SK-N-SH treated with all-trans-retinoic acid at 6 μM for 48 hours (cell line): ENCODE results near the gene PLCD4.

Experiments used
- ATAC-seq: fragments of 200-7000 bp; cut with Tn5 transposase; 3 replicates; pipeline ENCODE4 v1.9.1; 2020; ENCODE audit warnings: mild to moderate bottlenecking, moderate library complexity
- ARNTL ChIP-seq: fragments of 450-650 bp; formaldehyde crosslinking; IDR thresholded peaks from 2 replicates; pipeline ENCODE4 v1.5.0; 2020; ENCODE audit warnings: low read depth, mild to moderate bottlenecking, moderate library complexity, borderline replicate concordance
- BACH2 ChIP-seq: fragments of 250-450 bp; sonication (Bioruptor Pico); IDR thresholded peaks from 2 replicates; pipeline ENCODE4 v1.9.0; 2021; ENCODE audit warnings: mild to moderate bottlenecking, borderline replicate concordance
- CSDC2 ChIP-seq: fragments of 250-450 bp; sonication (Bioruptor Pico); IDR thresholded peaks from 2 replicates; pipeline ENCODE4 v1.5.0; 2020; ENCODE audit warnings: mild to moderate bottlenecking, moderate library complexity
- ESRRG ChIP-seq: fragments of 250-450 bp; sonication (Bioruptor Pico); IDR thresholded peaks from 2 replicates; pipeline ENCODE4 v1.6.1; 2021; ENCODE audit warnings: mild to moderate bottlenecking
- GLIS3 ChIP-seq: fragments of 250-450 bp; sonication (Bioruptor Pico); IDR thresholded peaks from 2 replicates; pipeline ENCODE4 v1.5.0; 2020; ENCODE audit warnings: mild to moderate bottlenecking, moderate library complexity
- ISL1 ChIP-seq: fragments of 250-450 bp; sonication (Bioruptor Pico); IDR thresholded peaks from 2 replicates; pipeline ENCODE4 v2.1.2; 2022; ENCODE audit warnings: mild to moderate bottlenecking, moderate library complexity
- OSR1 ChIP-seq: fragments of 250-450 bp; sonication (Bioruptor Pico); IDR thresholded peaks from 2 replicates; pipeline ENCODE4 v1.8.0; 2022; ENCODE audit warnings: moderate library complexity, mild to moderate bottlenecking, inconsistent platforms
- PPARA ChIP-seq: fragments of 250-450 bp; sonication (Bioruptor Pico); IDR thresholded peaks from 2 replicates; pipeline ENCODE4 v1.5.0; 2020; ENCODE audit warnings: mild to moderate bottlenecking, borderline replicate concordance
- RARB ChIP-seq: fragments of 250-450 bp; sonication (Bioruptor Pico); IDR thresholded peaks from 2 replicates; pipeline ENCODE4 v1.8.0; 2021; ENCODE audit warnings: mild to moderate bottlenecking, moderate library complexity
- SNAI2 ChIP-seq: fragments of 250-450 bp; sonication (Bioruptor Pico); IDR thresholded peaks from 2 replicates; pipeline ENCODE4 v1.5.0; 2020; ENCODE audit warnings: mild to moderate bottlenecking, moderate library complexity
- TCF4 ChIP-seq: fragments of 250-450 bp; sonication (Bioruptor Pico); IDR thresholded peaks from 2 replicates; pipeline ENCODE4 v1.8.0; 2021; ENCODE audit warnings: mild to moderate bottlenecking, moderate library complexity, borderline replicate concordance
- TOX ChIP-seq: fragments of 250-450 bp; sonication (Bioruptor Pico); IDR thresholded peaks from 2 replicates; pipeline ENCODE4 v1.8.0; 2021; ENCODE audit warnings: mild to moderate bottlenecking, moderate library complexity, borderline replicate concordance
- ZC3H10 ChIP-seq: fragments of 250-450 bp; sonication (Bioruptor Pico); IDR thresholded peaks from 2 replicates; pipeline ENCODE4 v1.5.1; 2021; ENCODE audit warnings: mild to moderate bottlenecking, moderate library complexity
- ZFP3 ChIP-seq: fragments of 250-450 bp; sonication (Bioruptor Pico); IDR thresholded peaks from 2 replicates; pipeline ENCODE4 v1.5.0; 2020; ENCODE audit warnings: mild to moderate bottlenecking, moderate library complexity
- ZFP30 ChIP-seq: fragments of 450-650 bp; formaldehyde crosslinking; IDR thresholded peaks from 2 replicates; pipeline ENCODE4 v1.5.0; 2022; ENCODE audit warnings: mild to moderate bottlenecking, moderate library complexity
- ZNF565 ChIP-seq: fragments of 450-650 bp; formaldehyde crosslinking; conservative IDR thresholded peaks from 2 replicates; pipeline ENCODE4 v1.5.0; 2020; ENCODE audit warnings: low read depth, mild to moderate bottlenecking, moderate library complexity
- ZNF70 ChIP-seq: fragments of 450-650 bp; formaldehyde crosslinking; IDR thresholded peaks from 2 replicates; pipeline ENCODE4 v1.5.0; 2020; ENCODE audit warnings: mild to moderate bottlenecking, moderate library complexity
- TF ChIP-seq, protein P1 (sequence below): fragments of 250-450 bp; sonication (Bioruptor Pico); IDR thresholded peaks from 2 replicates; pipeline ENCODE4 v1.8.0; 2021; ENCODE audit warnings: low read depth, mild to moderate bottlenecking, moderate library complexity, borderline replicate concordance
- TF ChIP-seq, protein P2 (sequence below): fragments of 250-450 bp; sonication (Bioruptor Pico); IDR thresholded peaks from 2 replicates; pipeline ENCODE4 v1.5.0; 2020; ENCODE audit warnings: mild to moderate bottlenecking, moderate library complexity
- TF ChIP-seq, protein P3 (sequence below): fragments of 250-450 bp; sonication (Bioruptor Pico); IDR thresholded peaks from 2 replicates; pipeline ENCODE4 v1.5.1; 2021; ENCODE audit warnings: mild to moderate bottlenecking, moderate library complexity

PLCD4 gene

DNA sequence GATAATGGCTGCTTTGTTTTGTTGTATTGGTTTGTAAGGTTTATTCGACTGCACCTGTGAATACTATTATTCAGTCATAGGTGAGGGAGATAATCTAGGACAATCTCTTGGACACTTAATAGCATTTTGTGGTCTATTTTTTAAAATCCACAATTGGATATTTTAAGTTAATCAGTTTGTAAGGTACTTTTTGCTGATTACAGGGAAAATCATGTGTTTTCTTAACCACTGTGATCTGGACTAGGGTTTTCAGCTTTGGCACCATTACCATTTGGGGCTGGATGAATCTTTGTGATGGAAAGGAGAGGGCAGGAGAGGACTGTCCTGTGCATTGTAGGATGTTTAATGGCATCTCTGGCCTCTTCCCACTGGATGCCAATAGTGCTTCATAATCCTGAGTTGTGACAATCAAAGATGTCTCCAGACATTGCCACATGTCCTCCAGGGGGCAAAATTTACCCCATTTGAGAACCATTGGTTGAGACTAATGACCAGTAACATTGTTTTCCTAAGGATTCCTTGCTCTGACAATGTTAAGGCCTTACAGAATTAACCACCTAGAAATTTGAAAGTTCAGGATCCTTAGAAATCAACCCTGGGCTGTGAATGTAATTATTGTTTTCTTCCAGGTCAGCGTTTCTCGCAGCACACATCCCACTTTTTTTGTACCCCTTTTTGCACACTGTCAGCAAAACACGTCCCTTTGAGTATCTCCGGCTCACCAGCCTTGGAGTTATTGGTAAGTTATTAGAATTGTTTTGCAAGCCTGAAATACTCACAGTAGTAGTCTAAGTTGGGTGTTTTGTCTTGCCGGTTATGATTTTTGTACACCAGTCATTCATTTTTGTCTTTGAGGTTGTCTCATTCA, 23.5 kb upstream of the PLCD4 start:
- TF ChIP-seq ARNTL: no peak
- TF ChIP-seq, protein P1, sequence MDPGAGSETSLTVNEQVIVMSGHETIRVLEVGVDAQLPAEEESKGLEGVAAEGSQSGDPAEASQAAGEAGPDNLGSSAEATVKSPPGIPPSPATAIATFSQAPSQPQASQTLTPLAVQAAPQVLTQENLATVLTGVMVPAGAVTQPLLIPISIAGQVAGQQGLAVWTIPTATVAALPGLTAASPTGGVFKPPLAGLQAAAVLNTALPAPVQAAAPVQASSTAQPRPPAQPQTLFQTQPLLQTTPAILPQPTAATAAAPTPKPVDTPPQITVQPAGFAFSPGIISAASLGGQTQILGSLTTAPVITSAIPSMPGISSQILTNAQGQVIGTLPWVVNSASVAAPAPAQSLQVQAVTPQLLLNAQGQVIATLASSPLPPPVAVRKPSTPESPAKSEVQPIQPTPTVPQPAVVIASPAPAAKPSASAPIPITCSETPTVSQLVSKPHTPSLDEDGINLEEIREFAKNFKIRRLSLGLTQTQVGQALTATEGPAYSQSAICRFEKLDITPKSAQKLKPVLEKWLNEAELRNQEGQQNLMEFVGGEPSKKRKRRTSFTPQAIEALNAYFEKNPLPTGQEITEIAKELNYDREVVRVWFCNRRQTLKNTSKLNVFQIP (CRISPR knock-in tag): no peak
- TF ChIP-seq ESRRG: no peak
- no peak for TF ChIP-seq ISL1 (CRISPR knock-in tag)
- TF ChIP-seq CSDC2 (CRISPR knock-in tag): no peak
- TF ChIP-seq, protein P2, sequence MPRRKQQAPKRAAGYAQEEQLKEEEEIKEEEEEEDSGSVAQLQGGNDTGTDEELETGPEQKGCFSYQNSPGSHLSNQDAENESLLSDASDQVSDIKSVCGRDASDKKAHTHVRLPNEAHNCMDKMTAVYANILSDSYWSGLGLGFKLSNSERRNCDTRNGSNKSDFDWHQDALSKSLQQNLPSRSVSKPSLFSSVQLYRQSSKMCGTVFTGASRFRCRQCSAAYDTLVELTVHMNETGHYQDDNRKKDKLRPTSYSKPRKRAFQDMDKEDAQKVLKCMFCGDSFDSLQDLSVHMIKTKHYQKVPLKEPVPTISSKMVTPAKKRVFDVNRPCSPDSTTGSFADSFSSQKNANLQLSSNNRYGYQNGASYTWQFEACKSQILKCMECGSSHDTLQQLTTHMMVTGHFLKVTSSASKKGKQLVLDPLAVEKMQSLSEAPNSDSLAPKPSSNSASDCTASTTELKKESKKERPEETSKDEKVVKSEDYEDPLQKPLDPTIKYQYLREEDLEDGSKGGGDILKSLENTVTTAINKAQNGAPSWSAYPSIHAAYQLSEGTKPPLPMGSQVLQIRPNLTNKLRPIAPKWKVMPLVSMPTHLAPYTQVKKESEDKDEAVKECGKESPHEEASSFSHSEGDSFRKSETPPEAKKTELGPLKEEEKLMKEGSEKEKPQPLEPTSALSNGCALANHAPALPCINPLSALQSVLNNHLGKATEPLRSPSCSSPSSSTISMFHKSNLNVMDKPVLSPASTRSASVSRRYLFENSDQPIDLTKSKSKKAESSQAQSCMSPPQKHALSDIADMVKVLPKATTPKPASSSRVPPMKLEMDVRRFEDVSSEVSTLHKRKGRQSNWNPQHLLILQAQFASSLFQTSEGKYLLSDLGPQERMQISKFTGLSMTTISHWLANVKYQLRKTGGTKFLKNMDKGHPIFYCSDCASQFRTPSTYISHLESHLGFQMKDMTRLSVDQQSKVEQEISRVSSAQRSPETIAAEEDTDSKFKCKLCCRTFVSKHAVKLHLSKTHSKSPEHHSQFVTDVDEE (CRISPR knock-in tag): no peak
- TF ChIP-seq TCF4 (CRISPR knock-in tag): no peak
- TF ChIP-seq, protein P3, sequence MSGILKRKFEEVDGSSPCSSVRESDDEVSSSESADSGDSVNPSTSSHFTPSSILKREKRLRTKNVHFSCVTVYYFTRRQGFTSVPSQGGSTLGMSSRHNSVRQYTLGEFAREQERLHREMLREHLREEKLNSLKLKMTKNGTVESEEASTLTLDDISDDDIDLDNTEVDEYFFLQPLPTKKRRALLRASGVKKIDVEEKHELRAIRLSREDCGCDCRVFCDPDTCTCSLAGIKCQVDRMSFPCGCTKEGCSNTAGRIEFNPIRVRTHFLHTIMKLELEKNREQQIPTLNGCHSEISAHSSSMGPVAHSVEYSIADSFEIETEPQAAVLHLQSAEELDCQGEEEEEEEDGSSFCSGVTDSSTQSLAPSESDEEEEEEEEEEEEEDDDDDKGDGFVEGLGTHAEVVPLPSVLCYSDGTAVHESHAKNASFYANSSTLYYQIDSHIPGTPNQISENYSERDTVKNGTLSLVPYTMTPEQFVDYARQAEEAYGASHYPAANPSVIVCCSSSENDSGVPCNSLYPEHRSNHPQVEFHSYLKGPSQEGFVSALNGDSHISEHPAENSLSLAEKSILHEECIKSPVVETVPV (CRISPR knock-in tag): no peak
- TF ChIP-seq TOX (CRISPR knock-in tag): no peak
- TF ChIP-seq BACH2 (CRISPR knock-in tag): no peak
- no peak for TF ChIP-seq GLIS3
- TF ChIP-seq ZC3H10 (CRISPR knock-in tag): no peak
- no peak for TF ChIP-seq ZNF565 (CRISPR knock-in tag)
- no peak for TF ChIP-seq SNAI2
- no peak for TF ChIP-seq RARB (CRISPR knock-in tag)
- no peak for TF ChIP-seq PPARA
- peak; percentile 55; the same call in 2 of the 3 replicates for ATAC-seq

DNA sequence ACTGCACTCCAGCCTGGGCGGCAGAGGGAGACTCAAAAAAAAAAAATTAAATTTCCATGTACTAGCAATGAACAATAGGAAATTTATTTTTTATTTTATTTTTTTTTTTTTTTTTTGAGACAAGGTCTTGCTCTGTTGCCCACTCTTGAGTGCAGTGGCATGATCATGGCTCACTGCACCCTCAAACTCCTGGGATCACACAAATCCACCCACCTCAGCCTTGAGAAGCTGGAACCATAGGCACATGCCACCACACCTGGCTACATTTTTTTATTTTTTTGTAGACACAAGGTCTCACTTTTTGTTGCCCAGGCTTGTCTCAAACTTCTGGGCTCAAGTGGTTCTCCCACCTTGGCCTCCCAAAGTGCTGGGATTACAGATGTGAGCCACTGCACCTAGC, 22.2 kb upstream of the PLCD4 start:
- TF ChIP-seq ZNF565 (CRISPR knock-in tag) (no peak), ZFP3 (CRISPR knock-in tag) (no peak)

DNA sequence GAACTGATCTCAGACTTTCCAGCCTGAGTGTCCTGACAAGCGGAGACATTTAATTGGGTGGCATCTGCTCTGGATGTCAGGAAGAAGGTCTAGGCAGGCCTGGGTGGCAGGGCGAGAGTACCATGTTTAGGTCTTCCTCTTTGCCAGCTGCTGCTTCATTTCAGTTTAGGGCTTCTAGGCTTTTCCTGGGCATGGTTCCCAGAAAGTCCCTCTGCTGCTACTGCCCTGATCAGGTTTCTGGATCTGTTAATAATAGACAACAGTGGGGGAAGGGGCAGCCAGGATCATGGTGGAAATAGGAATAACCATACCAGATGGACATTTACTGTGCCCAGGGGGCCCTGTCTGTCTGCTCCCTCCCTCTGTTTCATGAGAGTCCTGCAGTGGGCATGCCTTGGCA, 2.3 kb upstream of the PLCD4 start:
- TF ChIP-seq RARB (CRISPR knock-in tag) (0 out of 2 replicates have a peak, but pooled peaks have one; percentile 26), TOX (CRISPR knock-in tag) (no peak)
- ATAC-seq: peak; percentile 42

More for the DNA sequence above, 22.2 kb upstream of the PLCD4 start:
- no peak for ATAC-seq

DNA sequence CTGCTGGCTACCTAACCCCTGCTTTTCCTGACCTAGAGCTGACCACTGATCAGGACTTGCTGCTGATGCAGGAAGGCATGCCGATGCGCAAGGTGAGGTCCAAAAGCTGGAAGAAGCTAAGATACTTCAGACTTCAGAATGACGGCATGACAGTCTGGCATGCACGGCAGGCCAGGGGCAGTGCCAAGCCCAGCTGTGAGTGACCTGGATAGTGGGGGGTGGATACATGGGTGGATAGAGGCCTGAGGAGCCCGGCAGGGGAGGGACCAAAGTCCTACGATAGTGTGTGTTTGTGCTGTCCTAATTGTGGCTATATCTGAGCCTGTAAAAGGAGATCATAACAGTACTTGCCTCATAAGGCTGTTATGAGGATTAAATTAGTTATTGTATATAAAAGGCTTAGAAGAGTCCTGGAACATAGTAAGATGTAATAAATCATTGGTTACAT, 8.2 kb downstream of the PLCD4 start:
- TF ChIP-seq OSR1 (no peak), ARNTL (no peak), ZNF70 (CRISPR knock-in tag) (no peak), SNAI2 (no peak), ZC3H10 (CRISPR knock-in tag) (no peak), ZFP3 (CRISPR knock-in tag) (no peak), ZFP30 (CRISPR knock-in tag) (no peak), TOX (CRISPR knock-in tag) (no peak), ISL1 (CRISPR knock-in tag) (no peak), TCF4 (CRISPR knock-in tag) (no peak)
- TF ChIP-seq, all 23 proteins: peak for 0
- ATAC-seq: no peak
